ENCODE data around the gene INTS1.

Gene INTS1

GRCh38 chr7:1464694-1465093 lies 39.5 kb downstream of the INTS1 start:
- DNase-seq (ENCODE audit: low read depth, low spot score): no peak

- DNase-seq (ENCODE audit: low read depth, low spot score): no peak
Observed at GRCh38 chr7:1463676-1464223, 40.4 kb downstream of the INTS1 start.

- DNase-seq (ENCODE audit: low read depth, low spot score): no peak
Observed at GRCh38 chr7:1461646-1462375, 42.4 kb downstream of the INTS1 start.

GRCh38 chr7:1460821-1461645 lies 43.2 kb downstream of the INTS1 start:
- DNase-seq (ENCODE audit: low read depth, low spot score): no peak

GRCh38 chr7:1459920-1460820 lies 44.0 kb downstream of the INTS1 start:
- no peak for DNase-seq (ENCODE audit: low read depth, low spot score)

- peak; percentile 71 for DNase-seq (ENCODE audit: low read depth, low spot score)
Observed at GRCh38 chr7:1459512-1459892, 44.7 kb downstream of the INTS1 start.

GRCh38 chr7:1458683-1459511 lies 45.3 kb downstream of the INTS1 start, which contains the start of gene MICALL2:
MICALL2 (minus strand) TSS chr7:1459470; CDS start chr7:1459326, 144 bp downstream.
- no peak for DNase-seq (ENCODE audit: low read depth, low spot score)

- no peak for DNase-seq (ENCODE audit: low read depth, low spot score)
Observed at GRCh38 chr7:1457949-1458682, 46.1 kb downstream of the INTS1 start.

GRCh38 chr7:1457059-1457948 lies 46.9 kb downstream of the INTS1 start:
- DNase-seq (ENCODE audit: low read depth, low spot score): no peak

- no peak for DNase-seq (ENCODE audit: low read depth, low spot score)
Observed at GRCh38 chr7:1455955-1456354, 48.2 kb downstream of the INTS1 start.

- DNase-seq (ENCODE audit: low read depth, low spot score): no peak
Observed at GRCh38 chr7:1455241-1455939, 48.8 kb downstream of the INTS1 start.

GRCh38 chr7:1454542-1454941 lies 49.6 kb downstream of the INTS1 start:
- no peak for DNase-seq (ENCODE audit: low read depth, low spot score)

GRCh38 chr7:1452205-1452604 lies 52.0 kb downstream of the INTS1 start:
- no peak for DNase-seq (ENCODE audit: low read depth, low spot score)

GRCh38 chr7:1450987-1451386 lies 53.2 kb downstream of the INTS1 start:
- no peak for DNase-seq (ENCODE audit: low read depth, low spot score)

- no peak for DNase-seq (ENCODE audit: low read depth, low spot score)
Observed at GRCh38 chr7:1450431-1450830, 53.8 kb downstream of the INTS1 start.

GRCh38 chr7:1449951-1450350 lies 54.2 kb downstream of the INTS1 start:
- no peak for DNase-seq (ENCODE audit: low read depth, low spot score)

- DNase-seq (ENCODE audit: low read depth, low spot score): no peak
Observed at GRCh38 chr7:1449501-1449900, 54.7 kb downstream of the INTS1 start.

- no peak for DNase-seq (ENCODE audit: low read depth, low spot score)
Observed at GRCh38 chr7:1448958-1449357, 55.2 kb downstream of the INTS1 start.

Data from iPS DF 19.7 (cell line).